ENCODE measurements around the gene SNTB2.
"Not testable (repeated sequence)": the region's sequence is repeated elsewhere in the genome, so short reads cannot be mapped to it uniquely, and the experiment has no call there.

SNTB2 gene

DNA sequence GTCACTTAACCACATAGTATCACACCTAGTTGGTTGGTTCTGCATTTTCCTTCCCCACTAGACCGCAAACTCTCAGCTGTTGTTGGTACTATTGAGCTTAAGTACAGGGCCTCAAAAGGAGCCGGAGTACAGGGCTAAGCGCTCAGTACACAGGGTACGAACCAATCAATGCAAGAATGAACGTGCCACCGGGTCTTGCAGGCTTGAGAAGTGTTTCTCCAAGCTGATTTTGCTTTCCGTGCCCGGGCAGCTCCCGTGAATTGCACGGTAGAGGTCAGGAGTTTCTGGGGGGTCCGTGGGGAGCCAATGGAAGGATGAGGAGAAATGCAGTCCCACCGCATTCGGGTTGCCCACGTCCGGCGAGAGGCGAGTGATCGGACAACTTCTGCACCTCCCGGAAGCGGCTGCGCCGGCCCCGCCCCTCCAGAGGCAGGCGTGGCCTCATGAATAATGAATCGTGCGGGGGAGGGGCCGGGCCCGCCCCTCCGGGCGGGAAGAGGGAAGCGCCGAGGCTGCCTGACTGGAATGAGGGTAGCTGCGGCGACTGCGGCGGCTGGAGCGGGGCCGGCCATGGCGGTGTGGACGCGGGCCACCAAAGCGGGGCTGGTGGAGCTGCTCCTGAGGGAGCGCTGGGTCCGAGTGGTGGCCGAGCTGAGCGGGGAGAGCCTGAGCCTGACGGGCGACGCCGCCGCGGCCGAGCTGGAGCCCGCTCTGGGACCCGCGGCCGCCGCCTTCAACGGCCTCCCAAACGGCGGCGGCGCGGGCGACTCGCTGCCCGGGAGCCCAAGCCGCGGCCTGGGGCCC lies at the start of gene SNTB2:
TSS of gene SNTB2 (plus strand) at position 523 of the 804 bp plus-strand sequence. CDS start at position 526, 3 bp downstream.
- DNase-seq (ENCODE audit: low read depth, low spot score): peak; percentile 82

- no peak for DNase-seq (ENCODE audit: low read depth, low spot score)
These were observed 48.4 kb upstream of the SNTB2 start for GRCh38 chr16:69138608-69139007.

DNA sequence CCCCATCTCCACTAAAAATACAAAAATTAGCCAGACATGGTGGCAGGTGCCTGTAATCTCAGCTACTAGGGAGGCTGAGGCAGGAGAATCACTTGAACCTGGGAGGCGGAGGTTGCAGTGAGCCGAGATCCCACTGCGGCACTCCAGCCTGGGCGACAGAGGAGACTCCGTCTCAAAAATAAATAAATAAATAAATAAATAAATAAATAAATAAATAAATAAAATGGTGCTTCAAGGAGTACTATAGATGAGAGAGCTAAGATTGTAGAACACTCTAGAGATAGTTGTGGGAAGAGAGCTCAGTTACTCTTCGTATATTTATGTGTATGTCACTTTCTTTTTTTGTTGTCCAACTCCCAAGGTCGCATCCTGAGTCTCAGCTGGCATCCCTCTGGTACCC lies 47.5 kb upstream of the SNTB2 start:
- DNase-seq (ENCODE audit: low read depth, low spot score): not testable (repeated sequence)

- DNase-seq (ENCODE audit: low read depth, low spot score): no peak
These were observed 46.0 kb upstream of the SNTB2 start for GRCh38 chr16:69141014-69141413.

DNA sequence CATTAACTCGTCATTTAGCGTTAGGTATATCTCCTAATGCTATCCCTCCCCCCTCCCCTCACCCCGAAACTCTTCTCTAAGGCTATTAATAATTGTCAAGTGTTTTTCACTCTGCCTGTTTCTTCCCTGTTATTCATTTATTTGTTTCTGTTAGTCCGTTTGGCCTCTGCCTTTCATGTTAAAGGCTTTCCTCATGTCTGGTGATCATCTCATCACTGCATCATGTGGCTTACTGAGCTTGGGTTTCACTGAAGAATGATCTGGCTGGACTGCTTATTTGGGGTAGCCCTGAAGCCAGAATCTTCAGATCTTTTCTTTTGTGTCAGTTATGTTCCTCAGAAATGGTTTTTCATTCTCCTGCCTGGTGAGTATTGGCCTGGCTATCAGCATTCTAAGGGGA lies 45.0 kb upstream of the SNTB2 start:
- DNase-seq (ENCODE audit: low read depth, low spot score): no peak

GRCh38 chr16:69143116-69143515 lies 43.8 kb upstream of the SNTB2 start:
- no peak for DNase-seq (ENCODE audit: low read depth, low spot score)

- DNase-seq (ENCODE audit: low read depth, low spot score): no peak
These were observed 41.3 kb upstream of the SNTB2 start for GRCh38 chr16:69145658-69146057.

- DNase-seq (ENCODE audit: low read depth, low spot score): not testable (repeated sequence)
These were observed 37.3 kb upstream of the SNTB2 start for GRCh38 chr16:69149621-69150020.

DNA sequence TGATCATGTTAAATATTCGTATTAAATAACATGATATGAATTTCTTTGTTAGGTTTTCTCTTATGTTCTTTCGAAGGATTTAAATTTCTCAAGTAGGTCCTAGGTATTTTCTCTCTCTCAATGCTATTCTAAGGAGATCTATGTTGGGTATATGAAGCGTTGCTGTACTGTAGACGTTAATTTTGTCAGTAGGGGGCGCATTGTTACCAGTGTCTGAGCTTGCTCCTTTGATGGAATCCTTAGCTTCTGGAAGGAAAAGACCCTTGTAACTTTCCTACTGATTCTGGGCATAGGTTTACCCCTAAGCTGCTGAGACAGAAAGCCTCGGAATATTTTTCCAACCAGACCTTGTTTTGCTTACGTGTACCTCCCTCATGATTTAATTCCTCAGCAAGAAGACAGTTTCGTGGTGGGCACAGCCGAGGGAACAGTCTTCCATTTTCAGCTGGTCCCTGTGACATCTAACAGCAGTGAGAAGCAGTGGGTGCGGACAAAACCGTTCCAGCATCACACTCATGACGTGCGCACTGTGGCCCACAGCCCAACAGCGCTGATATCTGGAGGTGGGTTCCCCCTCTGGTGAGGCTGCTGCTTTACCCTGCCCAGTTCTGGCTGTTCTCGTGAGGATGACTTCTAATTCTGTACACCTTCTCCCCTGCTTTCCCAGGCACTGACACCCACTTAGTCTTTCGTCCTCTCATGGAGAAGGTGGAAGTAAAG lies 36.7 kb upstream of the SNTB2 start:
- DNase-seq (ENCODE audit: low read depth, low spot score): peak; percentile 57

GRCh38 chr16:69157196-69157595 lies 29.8 kb upstream of the SNTB2 start:
- DNase-seq (ENCODE audit: low read depth, low spot score): no peak

DNA sequence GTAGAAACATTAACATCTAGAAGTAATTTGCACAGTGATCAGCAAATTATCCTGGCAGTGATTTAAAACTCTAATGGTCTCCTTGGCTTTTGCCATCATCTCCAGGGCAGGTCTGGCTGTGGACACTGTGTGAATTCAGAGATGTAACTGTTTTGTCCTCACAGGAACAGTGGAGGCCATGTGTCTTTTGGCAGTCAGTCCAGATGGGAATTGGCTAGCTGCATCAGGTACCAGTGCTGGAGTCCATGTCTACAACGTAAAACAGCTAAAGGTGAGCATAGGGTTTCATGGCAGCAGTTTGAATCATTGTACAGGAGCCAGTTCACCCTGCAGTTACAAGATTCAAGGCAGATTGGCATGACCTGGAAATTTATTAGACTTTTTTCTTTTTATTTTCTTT lies 26.8 kb upstream of the SNTB2 start:
- no peak for DNase-seq (ENCODE audit: low read depth, low spot score)

DNA sequence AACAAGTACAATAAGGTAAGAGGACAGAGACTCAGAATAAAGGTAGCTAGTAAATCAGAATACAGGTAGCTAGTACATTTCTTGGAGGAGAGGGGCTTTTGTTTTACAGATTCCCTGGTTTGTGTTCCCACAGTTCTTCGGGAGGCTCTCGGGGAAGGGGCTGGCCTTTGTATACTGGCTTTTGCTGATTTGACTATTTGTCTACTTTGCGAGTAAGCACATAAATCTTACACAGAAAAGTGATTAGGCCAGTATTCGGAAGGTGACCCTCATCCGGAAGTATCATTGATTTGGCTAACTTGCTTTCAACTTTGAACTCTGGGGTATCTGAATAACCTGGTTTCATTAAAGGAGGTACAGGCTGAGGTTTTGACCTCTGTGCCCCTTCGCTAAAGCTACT lies 21.4 kb upstream of the SNTB2 start:
- DNase-seq (ENCODE audit: low read depth, low spot score): no peak

DNA sequence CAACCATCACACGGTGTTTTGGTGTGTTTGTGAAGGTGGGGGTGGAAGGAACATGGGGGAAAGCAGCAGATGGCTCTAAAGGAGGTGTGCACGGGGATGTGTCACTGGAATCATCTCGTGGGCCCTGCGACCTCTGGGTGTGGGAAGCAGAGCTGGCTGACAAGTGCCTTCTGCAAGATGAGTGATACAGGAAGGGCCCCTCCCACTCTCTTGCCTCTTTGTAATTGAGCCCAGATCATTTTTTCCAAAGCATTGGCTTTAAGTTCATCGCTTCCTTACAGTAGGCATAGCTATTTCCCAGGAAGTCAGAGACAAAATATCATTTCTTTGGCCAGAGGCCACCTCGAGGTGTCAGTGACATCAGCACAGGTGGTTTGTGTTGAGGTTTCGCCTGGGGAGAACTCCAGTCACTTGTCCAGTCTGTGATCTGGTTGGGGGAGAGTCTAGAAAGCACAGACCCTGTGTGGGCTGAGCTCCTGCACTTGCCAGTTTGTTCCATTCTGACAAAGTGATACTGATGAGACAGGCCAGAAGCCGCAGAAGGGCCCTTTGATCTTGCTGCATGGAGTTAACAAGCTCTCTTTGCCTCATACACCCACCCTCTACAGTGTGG lies 20.6 kb upstream of the SNTB2 start:
- DNase-seq (ENCODE audit: low read depth, low spot score): no peak

DNA sequence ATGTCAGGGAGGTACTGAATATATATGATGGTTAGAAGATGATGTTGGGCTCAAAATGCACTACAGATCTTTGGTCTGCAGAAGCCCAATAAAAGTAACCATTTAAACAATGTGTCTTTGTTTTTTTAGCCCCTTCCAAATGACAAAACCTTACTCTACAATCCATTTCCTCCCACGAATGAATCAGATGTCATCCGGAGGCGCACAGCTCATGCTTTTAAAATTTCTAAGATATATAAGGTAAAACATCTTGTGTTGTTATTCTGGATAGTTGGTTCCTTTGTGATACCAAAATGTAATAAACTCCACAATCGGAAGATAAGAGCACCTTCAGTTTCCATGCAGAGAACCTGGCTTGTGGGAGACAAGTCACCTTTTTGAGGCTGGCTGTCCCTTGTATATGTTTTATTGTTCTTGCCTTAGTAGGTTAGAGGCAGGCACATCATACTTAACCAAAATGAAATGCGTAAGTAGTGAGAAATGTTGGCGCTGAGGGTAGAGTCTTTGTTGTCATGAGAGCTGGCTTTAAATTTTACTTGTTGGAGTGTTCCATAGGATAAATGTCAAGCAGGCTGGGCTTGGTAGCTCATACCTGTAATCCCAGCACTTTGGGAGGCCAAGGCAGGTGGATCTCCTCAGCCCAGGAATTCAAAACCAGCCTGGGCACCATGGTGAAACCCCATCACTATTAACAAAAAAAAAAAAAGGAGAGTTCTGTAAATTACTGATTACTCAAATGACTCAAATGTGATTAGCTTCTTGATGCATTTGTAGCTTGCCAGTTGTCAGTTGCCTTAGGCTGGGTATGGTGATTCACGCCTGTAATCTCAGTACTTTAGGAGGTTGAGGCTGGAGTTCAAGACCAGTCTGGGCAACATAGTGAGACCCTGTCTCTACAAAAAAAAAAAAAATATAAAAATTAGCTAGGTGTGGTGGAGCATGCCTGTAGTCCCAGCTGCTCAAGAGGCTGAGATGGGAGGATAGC lies 19.7 kb upstream of the SNTB2 start:
- no peak for DNase-seq (ENCODE audit: low read depth, low spot score)

- DNase-seq (ENCODE audit: low read depth, low spot score): no peak
These were observed 17.9 kb upstream of the SNTB2 start for GRCh38 chr16:69169051-69169450.

GRCh38 chr16:69169607-69170352 lies 17.2 kb upstream of the SNTB2 start:
- DNase-seq (ENCODE audit: low read depth, low spot score): no peak

DNA sequence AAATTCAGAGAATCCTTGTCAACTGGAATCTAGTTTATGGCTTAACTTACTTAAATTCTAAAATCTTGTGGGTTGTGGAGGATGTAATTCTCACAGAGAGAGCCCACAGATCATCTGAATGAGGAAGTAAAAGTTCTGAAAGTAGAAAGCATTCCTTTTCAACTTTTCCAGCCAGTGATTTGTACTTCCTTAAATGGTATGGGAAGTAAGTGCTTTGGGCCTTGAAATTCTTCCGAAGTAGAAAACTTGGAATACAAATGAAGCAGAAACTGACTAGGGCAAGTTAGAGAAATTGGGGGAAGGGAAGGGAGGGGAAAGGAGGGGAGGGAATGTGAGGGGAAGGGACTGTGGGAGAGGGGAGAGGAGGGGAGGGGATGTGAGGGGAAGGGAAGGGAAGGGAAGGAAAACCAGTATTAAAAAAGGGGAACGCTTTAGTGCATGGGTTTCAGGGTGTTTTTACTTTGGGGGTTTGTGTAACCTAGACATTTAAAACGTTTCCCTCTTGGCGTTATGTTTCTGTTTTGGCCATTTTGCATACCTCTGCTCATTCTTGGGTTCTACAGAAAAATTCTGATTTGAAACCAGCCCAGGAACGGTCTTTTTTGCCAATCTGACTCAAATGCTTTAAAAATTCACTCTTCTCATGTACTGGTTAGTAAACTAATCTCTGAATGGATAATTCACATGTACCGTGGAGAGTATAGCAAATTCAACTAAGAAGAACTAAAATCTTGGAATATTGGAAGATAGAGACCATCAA lies 15.5 kb upstream of the SNTB2 start:
- DNase-seq (ENCODE audit: low read depth, low spot score): no peak

DNA sequence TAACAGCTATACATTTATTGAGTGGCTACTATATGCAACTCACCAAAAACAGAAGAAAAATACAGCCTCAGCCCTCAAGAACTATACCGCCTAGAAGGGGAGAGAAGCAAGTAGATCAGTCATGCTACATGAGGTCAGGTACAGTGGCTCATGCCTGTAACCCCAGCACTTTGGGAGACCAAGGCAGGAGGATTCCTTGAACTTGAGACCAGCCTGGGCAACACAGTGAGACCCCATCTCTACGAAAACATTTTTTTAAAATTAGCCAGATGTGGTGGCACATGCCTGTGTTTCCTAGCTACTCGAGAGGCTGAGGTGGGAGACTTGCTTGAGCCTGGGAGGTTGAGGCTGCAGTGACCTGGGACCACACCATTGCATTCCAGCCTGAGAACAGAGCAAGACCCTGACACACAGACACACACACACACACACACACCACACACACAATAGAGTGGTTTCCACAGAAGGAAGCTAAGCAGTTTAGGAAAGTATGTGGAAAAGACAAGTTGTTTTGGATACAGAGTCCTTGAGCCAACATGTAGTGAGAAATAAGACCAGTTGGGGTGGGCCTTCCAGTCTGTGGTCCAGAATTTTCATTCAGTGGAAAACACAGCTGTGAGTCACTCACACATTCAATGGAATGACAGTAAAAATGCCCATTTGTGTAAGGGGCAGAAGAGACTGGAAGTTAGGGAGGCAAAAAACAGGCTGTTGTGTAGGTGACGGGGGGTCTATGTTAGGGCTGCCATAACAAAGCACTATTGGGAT lies 10.7 kb upstream of the SNTB2 start:
- no peak for DNase-seq (ENCODE audit: low read depth, low spot score)

GRCh38 chr16:69179328-69180010 lies 7.5 kb upstream of the SNTB2 start:
- DNase-seq (ENCODE audit: low read depth, low spot score): no peak

Data from smooth muscle cell of the brain vasculature (primary cell).